ENCODE data around the gene SPINDOC. TPM values are rescaled to one million over a fixed set of nuclear protein-coding genes. Genes with fewer than 3 reads are reported as not detected.

The SPINDOC gene
- total RNA-seq, 1 experiment from 2014 or later = 49.7 TPM

GRCh38 chr11:63840356-63841060 is 27.3 kb downstream of the SPINDOC start:
- POLR2A ChIA-PET (ENCODE audit: unreplicated experiment) = no interaction called here
- Histone ChIP-seq H3K27ac (peak overlapping the region; percentile 55), H3K4me1 (replicated peaks; ENCODE audit: insufficient read depth) (peaks cover 65% of the 10 kb centered on the region), H4K20me1 (ENCODE audit: insufficient read depth) (peaks cover 58% of the 10 kb centered on the region), H3K79me2 (ENCODE audit: low read depth) (peaks cover 63% of the 10 kb centered on the region), H3K9me2 (ENCODE audit: insufficient read depth) (no peaks in the 10 kb centered on the region), H3K4me2 (peak overlapping the region; percentile 99), H3K36me3 (ENCODE audit: low read depth) (peaks cover 14% of the 10 kb centered on the region; the same call in 1 of the 2 replicates), H2AFZ (no peak overlapping the region), H3K27me3 (ENCODE audit: insufficient read depth, low read depth) (no peaks in the 10 kb centered on the region), H3K9me3 (ENCODE audit: insufficient read depth, low read depth) (no peaks in the 10 kb centered on the region), H3F3A (ENCODE audit: insufficient read depth, low read depth) (peaks cover 50% of the 10 kb centered on the region), H3K4me3 (peak overlapping the region; percentile 90)
- BruUV-seq (replicated peaks) = no TSS peak
- TF ChIP-seq, protein P1, sequence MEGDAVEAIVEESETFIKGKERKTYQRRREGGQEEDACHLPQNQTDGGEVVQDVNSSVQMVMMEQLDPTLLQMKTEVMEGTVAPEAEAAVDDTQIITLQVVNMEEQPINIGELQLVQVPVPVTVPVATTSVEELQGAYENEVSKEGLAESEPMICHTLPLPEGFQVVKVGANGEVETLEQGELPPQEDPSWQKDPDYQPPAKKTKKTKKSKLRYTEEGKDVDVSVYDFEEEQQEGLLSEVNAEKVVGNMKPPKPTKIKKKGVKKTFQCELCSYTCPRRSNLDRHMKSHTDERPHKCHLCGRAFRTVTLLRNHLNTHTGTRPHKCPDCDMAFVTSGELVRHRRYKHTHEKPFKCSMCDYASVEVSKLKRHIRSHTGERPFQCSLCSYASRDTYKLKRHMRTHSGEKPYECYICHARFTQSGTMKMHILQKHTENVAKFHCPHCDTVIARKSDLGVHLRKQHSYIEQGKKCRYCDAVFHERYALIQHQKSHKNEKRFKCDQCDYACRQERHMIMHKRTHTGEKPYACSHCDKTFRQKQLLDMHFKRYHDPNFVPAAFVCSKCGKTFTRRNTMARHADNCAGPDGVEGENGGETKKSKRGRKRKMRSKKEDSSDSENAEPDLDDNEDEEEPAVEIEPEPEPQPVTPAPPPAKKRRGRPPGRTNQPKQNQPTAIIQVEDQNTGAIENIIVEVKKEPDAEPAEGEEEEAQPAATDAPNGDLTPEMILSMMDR (conservative IDR thresholded peaks at IDR 0.05) = no peak
- TF ChIP-seq EZH2 (IDR thresholded peaks at IDR 0.05; ENCODE audit: low read depth) = no peak
- intact Hi-C loops (cut with micrococcal nuclease; ENCODE audit: unreplicated experiment) = loop anchor here (1.0 to 2.0 kb wide), 3 partner anchors 32 to 98 kb away; partner anchors contain the start of gene NAA40
- CTCF ChIA-PET = interaction anchor here (1.2 to 2.1 kb wide), 2 partner anchors 32 to 94 kb away, joined by 5 to 15 read pairs; no protein-coding TSS in a partner anchor
- DNase-seq = no peak

DNA sequence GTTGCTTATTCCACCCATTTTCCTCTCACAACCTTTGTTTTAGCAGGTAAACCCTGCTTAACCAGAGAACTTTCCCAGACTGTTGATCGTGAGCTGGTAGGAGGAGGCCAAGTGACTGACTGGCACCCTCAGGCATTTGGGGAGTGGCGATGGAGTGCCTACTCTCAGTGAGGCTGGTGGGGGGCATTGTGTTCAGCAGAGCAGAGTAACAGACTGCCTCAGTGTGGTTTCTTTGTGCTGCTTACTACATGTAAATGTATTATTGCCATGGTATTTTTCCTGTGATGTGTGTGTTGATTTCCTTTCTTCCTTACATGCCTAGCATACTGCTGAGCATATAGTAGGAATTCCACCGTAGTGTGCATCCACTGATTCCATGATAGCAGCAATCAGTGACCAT is 28.3 kb downstream of the SPINDOC start:
- Histone ChIP-seq H4K20me1 (ENCODE audit: insufficient read depth) (peaks cover 64% of the 10 kb centered on the region), H3K4me3 (peak overlapping the region; percentile 90), H3F3A (ENCODE audit: insufficient read depth, low read depth) (peaks cover 58% of the 10 kb centered on the region), H3K4me1 (replicated peaks; ENCODE audit: insufficient read depth) (peaks cover 75% of the 10 kb centered on the region), H3K79me2 (ENCODE audit: low read depth) (peaks cover 74% of the 10 kb centered on the region), H3K27ac (peak overlapping the region; percentile 55), H3K36me3 (ENCODE audit: low read depth) (peaks cover 14% of the 10 kb centered on the region; the same call in 1 of the 2 replicates), H2AFZ (no peak overlapping the region), H3K9me2 (ENCODE audit: insufficient read depth) (no peaks in the 10 kb centered on the region), H3K9me3 (ENCODE audit: insufficient read depth, low read depth) (no peaks in the 10 kb centered on the region), H3K4me2 (peak overlapping the region; percentile 99), H3K27me3 (ENCODE audit: insufficient read depth, low read depth) (no peaks in the 10 kb centered on the region)
- ChIA-PET CTCF (interaction anchor here (0.6 to 2.1 kb wide), 2 partner anchors 31 to 1035 kb away, joined by 4 to 5 read pairs; no protein-coding TSS in a partner anchor), POLR2A (ENCODE audit: unreplicated experiment) (interaction anchor here (0.6 to 0.7 kb wide), 2 partner anchors 319 to 345 kb away, joined by 3 to 8 read pairs; partner anchors contain the start of gene STIP1)
- BruUV-seq (replicated peaks) = no TSS peak
- TF ChIP-seq, protein P1 (conservative IDR thresholded peaks at IDR 0.05) = no peak
- no peak for TF ChIP-seq EZH2 (IDR thresholded peaks at IDR 0.05; ENCODE audit: low read depth)
- intact Hi-C loops (cut with micrococcal nuclease; ENCODE audit: unreplicated experiment) = loop anchor here (1.0 to 2.0 kb wide), 3 partner anchors 31 to 97 kb away; partner anchors contain the start of gene NAA40
- peak; percentile 78 to 84 for DNase-seq

- Histone ChIP-seq H3K4me1 (replicated peaks; ENCODE audit: insufficient read depth) (peaks cover 82% of the 10 kb centered on the region), H3K4me3 (peak overlapping the region; percentile 24; the same call in 1 of the 2 replicates)
- CTCF ChIA-PET = interaction anchor here (0.6 kb wide), 1 partner anchor 106 kb away, joined by 6 read pairs; no protein-coding TSS in a partner anchor
Observed at GRCh38 chr11:63843041-63843440, 29.8 kb downstream of the SPINDOC start.

More at GRCh38 chr11:63843041-63843440, 29.8 kb downstream of the SPINDOC start:
- BruUV-seq (replicated peaks) = no TSS peak
- Histone ChIP-seq H3K79me2 (ENCODE audit: low read depth) (peaks cover 87% of the 10 kb centered on the region), H3K9me3 (ENCODE audit: insufficient read depth, low read depth) (no peaks in the 10 kb centered on the region), H3K9me2 (ENCODE audit: insufficient read depth) (no peaks in the 10 kb centered on the region), H3F3A (ENCODE audit: insufficient read depth, low read depth) (peaks cover 62% of the 10 kb centered on the region), H3K36me3 (ENCODE audit: low read depth) (peaks cover 14% of the 10 kb centered on the region; the same call in 1 of the 2 replicates), H4K20me1 (ENCODE audit: insufficient read depth) (peaks cover 70% of the 10 kb centered on the region), H3K27me3 (ENCODE audit: insufficient read depth, low read depth) (no peaks in the 10 kb centered on the region), H3K27ac (peak overlapping the region; percentile 55), H2AFZ (no peak overlapping the region), H3K4me2 (peak overlapping the region; percentile 99)
- TF ChIP-seq, protein P1 (conservative IDR thresholded peaks at IDR 0.05) = no peak
- POLR2A ChIA-PET (ENCODE audit: unreplicated experiment) = interaction anchor here (0.6 kb wide), 1 partner anchor 1714 kb away, joined by 3 read pairs; no protein-coding TSS in a partner anchor
- intact Hi-C loops (cut with micrococcal nuclease; ENCODE audit: unreplicated experiment) = no loop called here
- DNase-seq = no peak
